KOPT-K1 (cell line): ENCODE data around the gene PTPRK.

ENCODE experiments used
- H3K27ac ChIP-seq: fragments of 200-600 bp; sonication (generic); 2 replicates; pipeline ENCODE4 v1.5.1; 2016; ENCODE audit warnings: antibody characterized with exemption, mild to moderate bottlenecking, low read depth, low read length; ENCODE audit not compliant: poor library complexity, severe bottlenecking
- H3K36me3 ChIP-seq: fragments of 200-600 bp; sonication (generic); 2 replicates; pipeline ENCODE4 v1.5.1; 2017; ENCODE audit warnings: antibody characterized with exemption, mild to moderate bottlenecking, low read length, moderate library complexity; ENCODE audit not compliant: insufficient read depth
- H3K9me3 ChIP-seq: fragments of 200-600 bp; sonication (generic); 2 replicates; pipeline ENCODE4 v1.5.1; 2017; ENCODE audit warnings: antibody characterized with exemption, low read length, mild to moderate bottlenecking; ENCODE audit not compliant: insufficient read depth, poor library complexity, severe bottlenecking

Gene PTPRK

DNA sequence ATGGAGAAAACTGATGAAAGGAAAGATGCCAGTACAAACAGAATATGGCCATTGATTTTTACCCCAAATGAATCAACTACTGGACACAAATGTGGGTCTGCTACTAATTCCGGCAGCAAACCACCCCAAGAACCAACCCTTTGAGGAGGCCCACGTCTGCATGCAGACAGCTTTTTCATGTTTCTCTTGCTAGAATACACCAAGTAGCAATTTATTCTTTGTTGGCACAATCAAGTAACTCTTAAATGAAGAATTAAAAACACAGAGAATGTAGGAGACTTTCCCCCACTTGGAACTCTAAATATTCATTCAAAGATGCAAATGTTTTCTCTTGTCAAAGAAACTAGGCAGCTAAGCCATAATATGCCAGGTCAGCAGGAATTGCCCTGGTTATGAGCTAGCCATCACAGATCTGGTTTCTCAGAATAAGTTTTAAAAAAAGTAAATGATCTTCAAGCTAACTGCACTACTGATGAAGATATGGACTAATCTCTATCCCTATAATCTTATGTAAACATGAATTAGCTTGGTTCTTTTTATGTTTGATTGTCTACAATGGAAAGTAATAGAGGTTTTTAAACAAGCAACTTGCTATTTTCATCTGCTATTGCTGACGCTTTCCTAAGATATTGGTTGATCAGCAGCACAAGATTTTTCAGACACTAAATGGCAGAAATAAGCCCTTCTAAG is 456.4 kb downstream of the PTPRK start:
- Histone ChIP-seq H3K27ac (no peak overlapping the region), H3K36me3 (no peaks in the 10 kb centered on the region), H3K9me3 (no peaks in the 10 kb centered on the region)

DNA sequence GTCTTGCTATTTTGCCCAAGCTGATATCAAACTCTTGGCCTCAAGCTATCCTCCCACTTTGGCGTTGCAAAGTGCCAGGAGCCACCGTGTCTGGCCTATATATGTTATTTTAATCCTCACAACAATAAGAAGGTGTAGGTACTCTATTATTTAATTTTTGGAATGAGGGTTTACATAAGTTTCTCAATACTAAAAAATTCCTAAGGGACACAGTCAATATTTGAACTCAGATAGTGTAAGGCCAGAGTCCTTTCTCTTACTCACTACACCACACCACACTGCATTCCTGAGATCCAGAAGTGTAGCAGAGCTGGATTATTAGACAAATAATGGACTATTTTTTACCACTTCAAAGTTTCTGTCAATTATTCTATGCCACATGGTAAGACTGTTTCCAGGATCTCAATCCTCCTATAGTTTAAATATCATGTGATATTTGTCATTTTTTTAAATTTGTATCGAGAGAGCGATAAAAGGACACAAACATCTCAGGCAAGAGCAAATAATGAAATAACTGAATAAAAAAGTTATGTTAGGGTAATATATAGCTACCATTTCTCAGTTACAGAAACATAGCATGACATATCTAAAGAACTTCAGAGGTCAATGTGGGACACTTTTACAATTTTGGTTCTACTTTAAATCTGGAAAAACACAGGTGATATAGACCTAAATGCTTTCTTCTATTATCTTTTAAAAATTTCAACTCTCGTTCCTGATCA is 457.4 kb downstream of the PTPRK start:
- Histone ChIP-seq H3K9me3 (no peaks in the 10 kb centered on the region), H3K36me3 (no peaks in the 10 kb centered on the region), H3K27ac (no peak overlapping the region)

DNA sequence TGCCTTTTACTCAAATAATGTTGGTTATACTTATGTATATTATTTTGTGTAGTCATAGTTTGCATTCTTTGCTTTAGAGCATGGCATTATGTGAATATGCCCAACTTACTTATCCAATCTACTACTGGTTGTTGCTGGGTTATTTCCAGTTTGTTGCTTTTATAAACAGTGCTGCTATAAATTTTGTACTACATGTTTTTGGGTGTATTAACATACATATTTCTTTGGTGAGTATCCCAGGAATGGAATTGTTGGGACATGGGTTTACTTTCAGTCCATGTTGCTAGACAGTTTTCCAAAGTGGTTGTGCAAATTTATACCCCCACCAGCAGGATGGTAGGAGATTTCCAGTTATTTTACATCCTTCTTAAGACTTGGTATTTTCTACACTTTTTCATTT is 462.5 kb downstream of the PTPRK start:
- H3K27ac ChIP-seq = no peak overlapping the region

DNA sequence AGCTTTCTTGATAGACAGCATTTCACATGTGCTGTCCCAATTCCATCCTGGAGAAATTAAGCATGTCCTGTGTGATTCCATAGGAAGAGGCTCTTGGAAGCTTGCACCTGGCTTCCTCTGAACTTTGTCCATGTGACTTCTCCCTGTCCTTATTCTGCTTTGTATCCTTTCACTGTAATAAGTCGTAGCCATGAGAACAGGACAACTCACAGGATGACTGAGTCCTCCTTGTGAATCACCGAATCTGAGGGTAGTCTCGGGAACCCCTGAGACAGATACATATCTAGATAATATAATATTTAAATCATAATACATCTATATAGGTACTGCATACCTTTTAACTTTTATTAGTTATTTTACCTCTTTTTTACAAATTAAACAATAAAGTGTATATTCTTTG is 462.9 kb downstream of the PTPRK start:
- Histone ChIP-seq H3K27ac (no peak overlapping the region), H3K9me3 (no peaks in the 10 kb centered on the region), H3K36me3 (no peaks in the 10 kb centered on the region)

More for the DNA sequence above, 462.5 kb downstream of the PTPRK start:
- no peaks in the 10 kb centered on the region for H3K9me3 ChIP-seq
- no peaks in the 10 kb centered on the region for H3K36me3 ChIP-seq

DNA sequence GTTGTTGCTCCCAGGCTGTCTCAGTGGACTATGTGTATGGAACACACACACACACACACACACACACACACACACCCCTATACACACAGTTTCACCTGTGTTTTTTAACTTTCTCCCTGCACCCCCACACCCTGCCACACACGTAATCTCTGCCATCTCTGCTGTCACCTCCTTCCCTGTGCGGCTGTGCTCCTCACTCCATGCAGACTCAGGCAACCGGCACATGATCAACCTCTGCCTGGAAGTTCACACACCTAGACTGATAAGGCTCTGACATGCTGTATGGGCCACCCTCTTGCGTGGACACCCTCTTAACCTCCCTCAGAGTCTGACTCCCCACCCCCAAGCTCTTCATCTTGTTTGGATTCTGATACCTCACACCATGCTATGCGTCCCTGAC is 467.3 kb downstream of the PTPRK start:
- Histone ChIP-seq H3K36me3 (no peaks in the 10 kb centered on the region), H3K27ac (no peak overlapping the region), H3K9me3 (peaks cover 3% of the 10 kb centered on the region)

DNA sequence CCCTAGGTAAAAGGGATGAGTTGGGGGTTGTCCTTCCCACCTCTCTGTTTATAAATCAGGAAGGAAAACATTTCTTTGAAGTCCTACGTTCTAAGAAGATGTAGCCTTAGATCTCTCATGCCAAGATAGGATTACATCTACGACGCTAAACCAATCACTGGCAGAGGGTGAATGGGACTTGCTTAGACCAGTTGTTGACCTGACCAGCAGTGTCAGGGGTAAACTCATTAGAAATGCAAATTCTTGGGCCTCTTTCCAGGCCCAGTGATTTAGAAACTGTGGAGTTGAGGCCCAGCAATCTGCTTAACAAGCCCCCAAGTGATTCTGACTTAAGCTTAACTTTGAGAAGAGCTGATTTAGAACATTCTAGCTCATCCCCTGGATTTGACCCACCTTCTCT is 472.4 kb downstream of the PTPRK start:
- H3K9me3 ChIP-seq = peaks cover 3% of the 10 kb centered on the region
- H3K36me3 ChIP-seq = no peaks in the 10 kb centered on the region
- no peak overlapping the region for H3K27ac ChIP-seq

DNA sequence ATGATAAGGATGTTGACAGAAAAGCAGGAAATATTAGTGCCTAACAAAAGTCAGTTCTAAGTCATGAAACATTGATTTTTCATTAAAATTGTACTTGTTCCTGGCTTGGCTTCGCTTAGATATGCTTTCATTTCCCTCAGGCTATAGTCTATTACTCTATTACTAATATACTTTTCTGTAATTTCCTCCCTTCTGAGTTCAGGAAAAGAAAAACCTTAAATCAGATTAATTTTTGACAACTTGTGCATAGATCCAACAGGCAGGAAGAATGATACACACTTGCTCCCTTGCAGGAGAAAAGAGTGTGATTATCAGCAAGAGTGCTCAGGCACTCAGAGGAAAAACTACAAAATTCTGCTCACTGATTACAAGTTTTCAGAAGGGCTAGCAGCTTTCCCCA is 474.4 kb downstream of the PTPRK start:
- H3K9me3 ChIP-seq = peaks cover 3% of the 10 kb centered on the region
- H3K27ac ChIP-seq = no peak overlapping the region
- H3K36me3 ChIP-seq = no peaks in the 10 kb centered on the region

DNA sequence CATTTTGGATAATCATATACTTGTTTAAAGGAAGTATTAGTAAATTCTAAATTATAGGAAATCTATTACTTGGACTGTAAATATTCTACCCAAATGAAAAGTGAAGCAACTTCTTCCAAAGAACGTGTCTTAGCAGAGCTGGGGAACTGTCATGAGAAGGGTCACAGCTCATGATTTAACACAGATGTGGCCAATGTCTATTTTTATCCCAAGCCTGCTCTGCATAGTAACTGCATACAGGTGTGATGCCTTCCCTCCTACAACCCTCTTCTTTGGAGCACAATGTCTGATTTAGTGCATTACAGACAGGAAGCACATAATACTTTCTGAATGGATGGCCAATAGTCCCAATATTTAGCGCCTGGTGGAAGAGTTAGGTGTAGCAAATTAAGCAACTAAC is 480.9 kb downstream of the PTPRK start:
- Histone ChIP-seq H3K9me3 (no peaks in the 10 kb centered on the region), H3K27ac (no peak overlapping the region), H3K36me3 (no peaks in the 10 kb centered on the region)

DNA sequence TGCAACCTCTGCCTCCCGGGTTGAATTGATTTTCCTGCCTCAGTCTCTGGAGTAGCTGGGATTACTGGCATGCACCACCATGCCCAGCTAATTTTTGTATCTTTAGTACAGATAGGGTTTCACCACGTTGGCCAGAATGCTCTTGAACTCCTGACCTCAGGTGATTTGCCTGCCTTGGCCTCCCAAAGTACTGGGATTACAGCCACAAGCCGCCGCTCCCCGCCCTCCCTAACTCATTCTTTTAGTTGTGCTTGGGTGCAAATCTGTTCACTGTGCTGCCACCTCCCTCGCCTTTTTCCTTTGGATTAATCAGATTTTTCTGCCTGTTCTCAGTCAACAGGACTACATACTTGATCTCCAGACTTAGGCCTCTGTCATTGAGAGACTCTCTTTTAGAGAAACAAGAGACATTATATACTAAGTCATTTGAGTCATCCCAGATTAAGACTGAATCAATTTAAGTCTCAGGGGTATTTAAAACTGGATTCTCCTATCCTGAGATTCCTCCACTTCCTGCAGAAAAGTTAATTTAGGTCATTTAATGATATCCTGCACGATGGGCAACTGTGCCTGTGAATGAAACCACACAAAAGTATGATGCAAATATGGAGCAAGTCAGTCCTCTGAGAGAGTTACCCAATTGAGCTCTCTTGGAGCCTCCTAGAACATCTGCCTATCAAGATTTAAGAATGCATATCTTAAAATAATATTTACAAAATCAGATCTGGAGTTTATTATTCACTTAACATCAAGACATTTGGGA is 483.4 kb downstream of the PTPRK start:
- H3K27ac ChIP-seq = no peak overlapping the region
- no peaks in the 10 kb centered on the region for H3K9me3 ChIP-seq
- H3K36me3 ChIP-seq = no peaks in the 10 kb centered on the region

DNA sequence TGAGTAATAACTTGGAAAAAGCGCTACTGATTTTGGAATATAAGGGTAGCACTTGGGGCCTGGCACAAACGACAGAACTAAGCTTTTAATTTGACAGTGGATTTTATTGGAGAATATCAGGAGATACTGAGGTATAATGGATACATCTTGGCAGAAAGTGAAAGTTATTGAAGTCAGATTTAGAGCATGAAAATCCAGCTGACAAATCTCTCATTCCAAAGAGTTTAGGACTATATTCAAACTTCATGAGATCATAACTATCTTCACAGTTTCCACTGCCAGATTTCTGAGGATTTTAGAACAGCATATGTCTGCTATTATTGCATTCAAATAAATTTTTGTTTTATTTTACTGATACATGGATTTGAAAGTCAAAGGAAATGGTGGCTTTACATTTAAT is 487.2 kb downstream of the PTPRK start:
- Histone ChIP-seq H3K9me3 (no peaks in the 10 kb centered on the region), H3K27ac (peak overlapping the region; percentile 69)

DNA sequence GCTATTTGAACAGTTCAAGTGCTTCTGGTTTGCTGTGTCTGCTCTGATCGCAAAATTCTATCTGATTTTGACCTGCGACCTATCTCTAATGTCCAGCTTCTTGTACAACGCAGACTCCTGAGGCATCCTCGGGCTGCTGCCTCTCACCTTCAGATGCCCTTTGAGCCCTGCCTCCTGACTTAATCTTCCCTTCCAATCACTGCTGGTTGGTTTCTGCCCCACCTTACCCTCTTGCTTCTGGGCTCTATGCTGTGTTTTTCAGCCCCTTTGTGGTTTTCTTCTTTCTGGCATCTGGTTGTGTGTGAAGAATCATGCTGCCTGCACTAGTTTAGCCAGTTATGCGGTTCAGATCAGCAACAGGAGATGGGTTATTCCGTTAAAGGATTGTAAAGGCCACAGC is 488.4 kb downstream of the PTPRK start:
- no peaks in the 10 kb centered on the region for H3K36me3 ChIP-seq
- no peaks in the 10 kb centered on the region for H3K9me3 ChIP-seq
- peak overlapping the region; percentile 69 for H3K27ac ChIP-seq

More for the DNA sequence above, 487.2 kb downstream of the PTPRK start:
- no peaks in the 10 kb centered on the region for H3K36me3 ChIP-seq

DNA sequence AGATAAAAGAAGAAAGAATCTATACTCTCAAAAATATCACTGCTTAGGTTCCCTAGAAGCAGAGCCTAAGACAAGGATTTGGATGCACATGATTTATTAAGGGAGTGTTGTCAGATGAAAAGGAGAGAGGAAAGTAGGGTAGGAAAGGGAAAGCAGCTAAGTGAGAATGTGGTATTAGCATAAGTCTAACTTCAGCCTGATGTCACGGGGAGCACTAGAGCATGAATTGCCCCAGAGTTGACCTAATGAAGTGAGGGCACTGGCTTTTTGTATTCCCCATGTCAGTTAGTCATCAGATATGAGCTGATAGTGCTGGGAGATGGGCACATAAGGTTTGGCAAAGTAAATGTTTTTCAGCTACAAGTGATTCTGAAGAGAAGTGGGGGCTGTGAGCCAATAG is 490.6 kb downstream of the PTPRK start:
- Histone ChIP-seq H3K9me3 (no peaks in the 10 kb centered on the region), H3K36me3 (no peaks in the 10 kb centered on the region)

DNA sequence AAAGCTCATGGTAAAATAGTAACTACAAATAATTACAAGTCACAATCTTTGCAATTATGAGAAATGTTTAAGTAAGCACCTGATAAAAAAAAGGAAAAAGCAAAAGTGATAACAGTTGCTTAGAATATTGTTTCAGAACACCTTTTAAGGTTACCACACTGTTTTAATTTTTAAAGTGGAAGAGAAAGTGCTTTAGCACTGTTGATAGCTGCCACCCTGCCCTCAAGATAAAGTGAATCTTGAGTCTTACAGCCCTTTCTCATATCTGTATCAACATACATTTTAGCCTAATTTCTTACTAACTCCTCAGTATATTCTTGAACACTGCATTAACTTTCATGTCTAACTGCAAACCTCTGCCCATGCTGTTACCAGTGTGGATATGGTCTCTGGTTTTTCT is 492.2 kb downstream of the PTPRK start:
- Histone ChIP-seq H3K27ac (peak overlapping the region; percentile 3), H3K36me3 (no peaks in the 10 kb centered on the region), H3K9me3 (no peaks in the 10 kb centered on the region)

More for the DNA sequence above, 490.6 kb downstream of the PTPRK start:
- peak overlapping the region; percentile 1 for H3K27ac ChIP-seq

DNA sequence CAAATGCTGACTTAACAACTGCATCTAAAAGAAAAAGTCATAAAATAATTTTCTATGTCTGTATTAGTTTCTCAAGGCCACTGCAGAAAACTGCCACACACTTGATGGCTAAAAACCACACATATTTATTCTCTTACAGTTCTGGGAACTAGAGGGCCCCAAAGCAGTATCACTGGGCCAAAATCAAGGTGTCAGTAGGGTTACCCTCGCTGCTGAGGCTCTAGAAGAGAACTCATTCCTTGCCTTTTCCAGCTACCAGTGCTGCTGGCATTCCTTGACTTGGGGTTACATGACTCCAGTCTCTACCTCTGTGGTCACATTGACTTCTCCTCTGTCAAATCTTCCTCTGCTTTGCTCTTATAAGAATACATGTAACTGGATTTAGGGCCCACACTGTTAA is 494.9 kb downstream of the PTPRK start:
- H3K9me3 ChIP-seq = no peaks in the 10 kb centered on the region
- H3K27ac ChIP-seq = no peak overlapping the region
- no peaks in the 10 kb centered on the region for H3K36me3 ChIP-seq

DNA sequence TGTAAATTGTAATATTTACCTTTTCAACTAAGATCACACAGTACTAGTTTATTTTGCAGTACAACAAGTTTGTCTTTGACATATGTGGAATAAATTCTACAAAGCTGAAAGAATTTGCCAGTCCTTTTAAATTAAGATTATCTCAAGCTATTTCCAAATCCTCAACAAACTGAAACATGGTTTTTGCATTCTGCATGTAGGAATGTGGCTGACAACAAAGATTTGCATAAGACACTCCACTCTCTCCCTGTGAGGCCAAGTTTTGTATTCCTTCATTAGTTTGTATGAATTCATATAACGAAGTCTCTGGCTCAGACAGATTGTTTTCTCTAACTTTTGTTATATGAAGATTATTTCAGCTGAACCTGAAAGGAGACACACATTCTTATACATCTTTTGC is 495.4 kb downstream of the PTPRK start:
- Histone ChIP-seq H3K36me3 (no peaks in the 10 kb centered on the region), H3K27ac (no peak overlapping the region), H3K9me3 (no peaks in the 10 kb centered on the region)
